CD4-positive, alpha-beta T cell (primary cell): ENCODE results near the gene IL17B. TPM values are rescaled to one million over a fixed set of nuclear protein-coding genes. Genes with fewer than 3 reads are reported as not detected.

Source experiments
- ATAC-seq: fragments of 200-7000 bp; cut with Tn5 transposase; one replicate; pipeline ENCODE4 v1.10.0; 2022; ENCODE audit warnings: mild to moderate bottlenecking; ENCODE audit not compliant: poor library complexity
- CTCF ChIA-PET: fragments of 350-600 bp; sonication (Branson Sonifier 250); formaldehyde crosslinking; loops from one replicate; lab custom pipeline; 2021; ENCODE audit warnings: antibody characterized with exemption, inconsistent platforms; lab: Charles Lee
- POLR2A ChIA-PET: fragments of 350-600 bp; sonication (Branson Sonifier 250); formaldehyde crosslinking; loops from one replicate; lab custom pipeline; 2021; ENCODE audit warnings: antibody characterized with exemption, inconsistent platforms; lab: Charles Lee
- DNase-seq, 14 experiments: peaks; one replicate each; pipeline ENCODE4 v3.0.0-alpha.2; 2013 to 2020; ENCODE audit warnings: mixed read lengths in 2 of 14
- H3K27ac ChIP-seq, 2 donors: one replicate each; pipeline versions ENCODE4 v1.5.1 to v1.7.0; 2013; ENCODE audit warnings: low read length in 2 of 2, low read depth in 1 of 2, mild to moderate bottlenecking in 1 of 2
- H3K27me3 ChIP-seq, 2 experiments: 1 replicate in 1 of 2; 2 replicates in 1 of 2; pipeline versions ENCODE4 v1.6.1 to v1.7.0; 2013; ENCODE audit warnings: low read length in 2 of 2, control low read depth in 1 of 2, mild to moderate bottlenecking in 1 of 2, moderate library complexity in 1 of 2; ENCODE audit not compliant: insufficient read depth in 2 of 2, control insufficient read depth in 1 of 2
- H3K36me3 ChIP-seq: one replicate; pipeline ENCODE4 v1.6.1; 2013; ENCODE audit warnings: low read length, control low read depth; ENCODE audit not compliant: insufficient read depth
- H3K4me1 ChIP-seq: one replicate; pipeline ENCODE4 v1.6.1; 2013; ENCODE audit warnings: low read length, control low read depth; ENCODE audit not compliant: insufficient read depth
- H3K4me3 ChIP-seq: one replicate; pipeline ENCODE4 v1.5.1; 2013; ENCODE audit warnings: mild to moderate bottlenecking, low read length, moderate library complexity
- H3K9me3 ChIP-seq, 2 experiments: 1 replicate in 1 of 2; 2 replicates in 1 of 2; pipeline versions ENCODE4 v1.6.1 to v1.7.0; 2013; ENCODE audit warnings: low read length in 2 of 2, mild to moderate bottlenecking in 2 of 2, control low read depth in 1 of 2, moderate library complexity in 1 of 2; ENCODE audit not compliant: control insufficient read depth in 1 of 2, insufficient read depth in 1 of 2
- H3K27ac Mint-ChIP-seq: one replicate; pipeline ENCODE4 v1.8.0; 2020; ENCODE audit warnings: mixed read lengths
- H3K27me3 Mint-ChIP-seq: one replicate; pipeline ENCODE4 v1.8.0; 2021; ENCODE audit warnings: mixed read lengths
- H3K36me3 Mint-ChIP-seq: one replicate; pipeline ENCODE4 v1.8.0; 2021; ENCODE audit warnings: low read depth, mixed read lengths
- H3K4me1 Mint-ChIP-seq: one replicate; pipeline ENCODE4 v1.8.0; 2021; ENCODE audit warnings: low read depth, mixed read lengths
- H3K4me3 Mint-ChIP-seq: one replicate; pipeline ENCODE4 v1.8.0; 2020; ENCODE audit warnings: mild to moderate bottlenecking, mixed read lengths
- H3K9me3 Mint-ChIP-seq: one replicate; pipeline ENCODE4 v1.8.0; 2020; ENCODE audit warnings: mixed read lengths
- CTCF ChIP-seq: fragments of 200-600 bp; IDR thresholded peaks from one replicate; pipeline ENCODE4 v1.8.0; 2022; ENCODE audit warnings: antibody characterized with exemption, mild to moderate bottlenecking
- intact Hi-C, 2 experiments: fragments of 100-400 bp; cut with DNase I in 1 of 2; cut with micrococcal nuclease in 1 of 2; formaldehyde crosslinking; loops; one replicate each; pipeline versions ENCODE4 v1.15.1 to v1.9.0; 2023 to 2025; cut with DNase I, micrococcal nuclease
- total RNA-seq, 174 experiments: library from RNA in 2 of 174; stranded (reverse) in 2 of 174; gene quantifications; one replicate each; pipeline ENCODE4 v1.2.3 and lab custom pipeline; 2021 to 2026

The IL17B gene
- total RNA-seq, 2 experiments from 2014 or later = not detected

- Histone ChIP-seq H3K36me3 (no peaks in the 10 kb centered on the region), H3K27ac (no peak overlapping the region), H3K9me3 (no peaks in the 10 kb centered on the region), H3K4me3 (no peak overlapping the region), H3K4me1 (no peaks in the 10 kb centered on the region), H3K27me3 (no peaks in the 10 kb centered on the region)
- Mint-ChIP-seq H3K4me1 (no peaks in the 10 kb centered on the region), H3K9me3 (no peaks in the 10 kb centered on the region), H3K27ac (no peak overlapping the region), H3K27me3 (no peaks in the 10 kb centered on the region), H3K36me3 (no peaks in the 10 kb centered on the region), H3K4me3 (no peak overlapping the region)
- intact Hi-C loops = no loop called here
- DNase-seq (no peak), ATAC-seq (no peak)
- CTCF ChIA-PET = no interaction called here
- no peak for TF ChIP-seq CTCF
- POLR2A ChIA-PET = no interaction called here
Measured at GRCh38 chr5:149404746-149405549, 25.9 kb upstream of the IL17B start.

- Mint-ChIP-seq H3K4me3 (no peak overlapping the region), H3K36me3 (no peaks in the 10 kb centered on the region), H3K27ac (no peak overlapping the region), H3K9me3 (no peaks in the 10 kb centered on the region), H3K4me1 (no peaks in the 10 kb centered on the region), H3K27me3 (no peaks in the 10 kb centered on the region)
- Histone ChIP-seq H3K36me3 (no peaks in the 10 kb centered on the region), H3K4me1 (no peaks in the 10 kb centered on the region), H3K4me3 (no peak overlapping the region), H3K9me3 (no peaks in the 10 kb centered on the region), H3K27me3 (no peaks in the 10 kb centered on the region), H3K27ac (no peak overlapping the region)
- intact Hi-C loops = no loop called here
- no peak for TF ChIP-seq CTCF
- CTCF ChIA-PET = no interaction called here
- no peak for ATAC-seq
- POLR2A ChIA-PET = no interaction called here
- no peak for DNase-seq
Measured at GRCh38 chr5:149403923-149404745, 25.0 kb upstream of the IL17B start.

- no peak overlapping the region for H3K4me3 ChIP-seq
- no peaks in the 10 kb centered on the region for H3K9me3 ChIP-seq
- intact Hi-C loops = no loop called here
- ChIA-PET POLR2A (no interaction called here), CTCF (no interaction called here)
- Mint-ChIP-seq H3K4me3 (no peak overlapping the region), H3K27me3 (no peaks in the 10 kb centered on the region), H3K27ac (no peak overlapping the region), H3K9me3 (no peaks in the 10 kb centered on the region), H3K4me1 (no peaks in the 10 kb centered on the region), H3K36me3 (no peaks in the 10 kb centered on the region)
- no peak overlapping the region for H3K27ac ChIP-seq
- no peak for ATAC-seq
- no peaks in the 10 kb centered on the region for H3K27me3 ChIP-seq
- no peaks in the 10 kb centered on the region for H3K4me1 ChIP-seq
- no peak for DNase-seq
- H3K36me3 ChIP-seq = no peaks in the 10 kb centered on the region
- no peak for TF ChIP-seq CTCF
Measured at GRCh38 chr5:149402291-149402690, 23.2 kb upstream of the IL17B start.
